LNCAP (cell line): Measurements from ENCODE around the gene OR2F2.

Source experiments
- CTCF ChIP-seq: fragments of 450-650 bp; IDR thresholded peaks from 2 replicates; pipeline ENCODE4 v1.5.1; 2017; ENCODE audit warnings: mild to moderate bottlenecking

OR2F2 gene

GRCh38 chr7:143906151-143906550, 28.9 kb upstream of the OR2F2 start:
- no peak for TF ChIP-seq CTCF

- TF ChIP-seq CTCF = no peak
Measured at GRCh38 chr7:143906895-143907294, 28.1 kb upstream of the OR2F2 start.

- TF ChIP-seq CTCF = no peak
Measured at GRCh38 chr7:143908120-143908519, 26.9 kb upstream of the OR2F2 start.

- TF ChIP-seq CTCF = no peak
Measured at GRCh38 chr7:143909863-143910262, 25.2 kb upstream of the OR2F2 start.

- no peak for TF ChIP-seq CTCF
Measured at GRCh38 chr7:143910473-143911248, 24.4 kb upstream of the OR2F2 start.

GRCh38 chr7:143913945-143914615, 21.0 kb upstream of the OR2F2 start:
- TF ChIP-seq CTCF = no peak

- TF ChIP-seq CTCF = no peak
Measured at GRCh38 chr7:143914938-143915652, 19.9 kb upstream of the OR2F2 start.
